ENCODE data around the gene LARGE1. TPM values are rescaled to one million over a fixed set of nuclear protein-coding genes. Genes with fewer than 3 reads are reported as not detected.

Gene LARGE1
- total and polyA plus RNA-seq, 2 of the 13 experiments (the other 11 are each of a cell fraction or from before 2014, with no cell fraction given), result 8.4 to 11.0 TPM

- ChIA-PET CTCF (ENCODE audit: low intra/inter-chr PET ratio, low total read pairs) (no interaction called here), POLR2A (no interaction called here)
- DNase-seq (ENCODE audit: low spot score) (no peak), ATAC-seq (no peak), FAIRE-seq (no peak)
- 0 out of 2 replicates have a peak overlapping the region, but pooled peaks have one; percentile 50 for H3K4me2 ChIP-seq (ENCODE audit: low read depth, low read length)
- no peaks in the 10 kb centered on the region for H3K36me3 ChIP-seq (replicated peaks in 1 of 2; ENCODE audit: control insufficient read depth in 1 of 2, insufficient read depth in 2 of 2, low read length in 2 of 2)
- H3K9ac ChIP-seq (ENCODE audit: insufficient read depth, low read depth, low read length), result no peak overlapping the region
- H3K9me3 ChIP-seq (ENCODE audit: low read length), result no peaks in the 10 kb centered on the region
- H3K27ac ChIP-seq (ENCODE audit: extremely low read length, insufficient read depth, low read length), result peak overlapping the region; percentile 24
- intact Hi-C loops (cut with micrococcal nuclease; ENCODE audit: unreplicated experiment) (no loop called here), in situ Hi-C loops (cut with HindIII; ENCODE audit: extremely low pct_ligation_motif_present, low pct_unique_long_range_greater_than_20kb) (no loop called here)
- H2AFZ ChIP-seq (ENCODE audit: low read length), result no peak overlapping the region
- no peaks in the 10 kb centered on the region for H3K27me3 ChIP-seq (ENCODE audit: control insufficient read depth in 1 of 2, insufficient read depth in 2 of 2, low read length in 2 of 2)
- peaks cover 41% of the 10 kb centered on the region for H3K4me1 ChIP-seq (ENCODE audit: insufficient read depth, low read length)
- H3K79me2 ChIP-seq (ENCODE audit: insufficient read depth, low read length), result no peaks in the 10 kb centered on the region
- no peaks in the 10 kb centered on the region for H4K20me1 ChIP-seq (ENCODE audit: insufficient read depth, low read length)
- BruUV-seq (replicated peaks), result no TSS peak
- TF ChIP-seq PCBP1 (IDR thresholded peaks at IDR 0.05; ENCODE audit: borderline replicate concordance, low read depth, low read length), result no peak
- no peak for TF ChIP-seq STAT6 (CRISPR knock-in tag; IDR thresholded peaks at IDR 0.05; ENCODE audit: borderline replicate concordance)
- no peak for TF ChIP-seq ZNF510 (CRISPR knock-in tag; IDR thresholded peaks at IDR 0.05; ENCODE audit: low read depth)
- no peak for TF ChIP-seq MATR3 (CRISPR knock-in tag; IDR thresholded peaks at IDR 0.05)
- no peak for TF ChIP-seq HMGA1 (CRISPR knock-in tag; conservative IDR thresholded peaks at IDR 0.05)
- no peak for TF ChIP-seq ZNF879 (CRISPR knock-in tag; IDR thresholded peaks at IDR 0.05)
- no peak for TF ChIP-seq CCDC6 (CRISPR knock-in tag; IDR thresholded peaks at IDR 0.05)
- TF ChIP-seq ZBTB37 (CRISPR knock-in tag; IDR thresholded peaks at IDR 0.05), result no peak
- TF ChIP-seq PRPF4 (IDR thresholded peaks at IDR 0.05; ENCODE audit: low read depth, low read length, poor library complexity, severe bottlenecking), result no peak
- no peak for TF ChIP-seq MTF2 (CRISPR knock-in tag; IDR thresholded peaks at IDR 0.05; ENCODE audit: borderline replicate concordance)
- TF ChIP-seq RELA (CRISPR knock-in tag; IDR thresholded peaks at IDR 0.05), result no peak
- no peak for TF ChIP-seq ZNF329 (CRISPR knock-in tag; IDR thresholded peaks at IDR 0.05; ENCODE audit: low read depth)
- TF ChIP-seq ASH2L (IDR thresholded peaks at IDR 0.05; ENCODE audit: insufficient read length, low read depth, low read length), result no peak
- no peak overlapping the region for H3K4me3 ChIP-seq (replicated peaks in 1 of 3; ENCODE audit: insufficient read depth in 1 of 3, low read depth in 2 of 3, low read length in 3 of 3)
- WGBS (ENCODE audit: low lambda C conversion rate), result 83% methylated on average over 3 of the region's 3 CpGs
Measured at GRCh38 chr22:33866511-33866910, 53.8 kb downstream of the LARGE1 start.
